BE2C (cell line): Measurements from ENCODE around the gene IL2RA.
"Not testable (repeated sequence)": the region's sequence is repeated elsewhere in the genome, so short reads cannot be mapped to it uniquely, and the experiment has no call there.

Source experiments
- DNase-seq: peaks from one replicate; pipeline ENCODE4 v3.0.0-alpha.2; 2020
- H3K27me3 ChIP-seq: fragments of 250-450 bp; sonication (Bioruptor Pico); 2 replicates; pipeline ENCODE4 v1.5.1; 2020; ENCODE audit warnings: mild to moderate bottlenecking
- H3K36me3 ChIP-seq: fragments of 250-450 bp; sonication (Bioruptor Pico); 2 replicates; pipeline ENCODE4 v1.5.1; 2020; ENCODE audit warnings: mild to moderate bottlenecking
- H3K4me1 ChIP-seq: fragments of 250-450 bp; sonication (Bioruptor Pico); 2 replicates; pipeline ENCODE4 v1.5.1; 2020
- H3K4me3 ChIP-seq: 2 replicates; pipeline ENCODE4 v1.5.1; 2011; ENCODE audit warnings: low read depth, low read length
- H3K9me3 ChIP-seq: fragments of 250-450 bp; sonication (Bioruptor Pico); 2 replicates; pipeline ENCODE4 v1.5.1; 2020
- TF ChIP-seq, protein P1 (sequence below): IDR thresholded peaks from 2 replicates; pipeline ENCODE4 v1.5.1; 2012; ENCODE audit warnings: mild to moderate bottlenecking, low read depth, low read length

IL2RA gene

DNA sequence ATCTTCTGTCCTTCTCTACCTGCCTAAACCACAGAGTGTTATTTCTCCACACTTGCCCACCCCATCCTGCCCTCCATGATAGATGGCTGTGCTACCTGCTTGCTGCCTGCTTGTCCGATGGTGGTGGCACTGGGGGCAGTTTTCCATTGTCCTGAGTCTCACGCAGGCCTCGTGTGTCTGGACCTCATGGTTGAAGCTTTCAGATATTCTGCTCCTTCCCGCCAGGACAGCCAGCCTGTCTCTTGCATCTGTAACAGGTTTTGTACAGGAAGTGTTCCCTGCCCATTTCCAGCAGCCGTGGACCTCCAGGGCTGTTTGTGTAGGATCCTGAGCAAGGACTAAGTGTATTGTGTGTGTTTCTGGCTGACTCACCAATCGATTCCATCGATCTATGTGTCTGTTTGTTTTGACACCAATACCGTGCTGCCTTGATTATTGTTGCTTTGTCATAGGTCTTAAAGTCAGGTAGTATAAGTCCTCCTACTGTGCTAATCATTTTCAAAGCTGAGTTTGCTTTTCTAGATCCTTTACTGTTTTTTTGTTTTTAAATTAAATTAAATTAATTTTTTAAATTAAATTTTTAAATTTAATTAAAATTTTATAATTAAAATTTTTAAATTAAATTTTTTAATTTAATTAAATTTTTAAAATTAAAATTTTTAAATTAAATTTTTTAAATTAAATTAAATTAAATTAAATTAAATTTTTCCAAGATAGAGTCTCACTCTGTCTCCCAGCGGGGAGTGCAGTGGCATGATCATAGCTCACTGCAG lies 93.3 kb downstream of the IL2RA start:
- peaks cover 6% of the 10 kb centered on the region; the same call in 1 of the 2 replicates for H3K27me3 ChIP-seq
- no peaks in the 10 kb centered on the region for H3K9me3 ChIP-seq

DNA sequence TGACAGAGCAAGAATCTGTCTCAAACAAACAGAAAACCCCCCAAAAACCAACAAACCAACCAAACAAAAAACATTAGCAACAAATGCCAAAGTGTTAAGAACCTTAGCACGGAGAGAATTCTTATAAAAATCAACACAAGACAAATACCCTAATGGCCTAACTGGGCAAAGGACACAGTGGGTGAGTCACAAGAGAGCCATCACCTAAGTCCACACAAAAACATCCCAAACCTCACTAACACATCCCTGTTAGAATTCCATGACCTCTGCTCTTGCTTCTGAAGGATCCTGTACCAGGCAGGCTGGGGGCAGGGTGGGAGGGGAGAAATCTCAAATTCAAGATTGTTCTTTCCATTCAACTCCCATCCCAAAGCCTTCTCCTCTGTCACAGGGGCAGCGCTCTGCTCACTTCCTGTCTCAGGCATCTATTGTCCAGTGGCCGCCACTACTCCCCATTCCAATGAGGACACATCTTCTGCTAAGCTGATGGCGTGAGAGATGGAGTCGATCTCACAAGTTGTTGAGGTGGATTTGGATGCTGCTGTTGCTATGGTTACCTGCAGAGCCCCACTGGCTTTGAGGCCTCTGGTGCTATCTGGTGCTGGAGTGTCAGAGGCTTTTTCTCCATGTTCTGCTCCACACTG lies 94.0 kb downstream of the IL2RA start:
- peaks cover 6% of the 10 kb centered on the region; the same call in 1 of the 2 replicates for H3K27me3 ChIP-seq
- no peak for DNase-seq
- no peaks in the 10 kb centered on the region for H3K36me3 ChIP-seq
- TF ChIP-seq, protein P1, sequence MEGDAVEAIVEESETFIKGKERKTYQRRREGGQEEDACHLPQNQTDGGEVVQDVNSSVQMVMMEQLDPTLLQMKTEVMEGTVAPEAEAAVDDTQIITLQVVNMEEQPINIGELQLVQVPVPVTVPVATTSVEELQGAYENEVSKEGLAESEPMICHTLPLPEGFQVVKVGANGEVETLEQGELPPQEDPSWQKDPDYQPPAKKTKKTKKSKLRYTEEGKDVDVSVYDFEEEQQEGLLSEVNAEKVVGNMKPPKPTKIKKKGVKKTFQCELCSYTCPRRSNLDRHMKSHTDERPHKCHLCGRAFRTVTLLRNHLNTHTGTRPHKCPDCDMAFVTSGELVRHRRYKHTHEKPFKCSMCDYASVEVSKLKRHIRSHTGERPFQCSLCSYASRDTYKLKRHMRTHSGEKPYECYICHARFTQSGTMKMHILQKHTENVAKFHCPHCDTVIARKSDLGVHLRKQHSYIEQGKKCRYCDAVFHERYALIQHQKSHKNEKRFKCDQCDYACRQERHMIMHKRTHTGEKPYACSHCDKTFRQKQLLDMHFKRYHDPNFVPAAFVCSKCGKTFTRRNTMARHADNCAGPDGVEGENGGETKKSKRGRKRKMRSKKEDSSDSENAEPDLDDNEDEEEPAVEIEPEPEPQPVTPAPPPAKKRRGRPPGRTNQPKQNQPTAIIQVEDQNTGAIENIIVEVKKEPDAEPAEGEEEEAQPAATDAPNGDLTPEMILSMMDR = no peak
- no peaks in the 10 kb centered on the region for H3K9me3 ChIP-seq
- H3K4me1 ChIP-seq = no peaks in the 10 kb centered on the region
- no peak overlapping the region for H3K4me3 ChIP-seq

More for the DNA sequence above, 93.3 kb downstream of the IL2RA start:
- Histone ChIP-seq H3K4me3 (no peak overlapping the region), H3K36me3 (no peaks in the 10 kb centered on the region), H3K4me1 (no peaks in the 10 kb centered on the region)
- no peak for DNase-seq
- TF ChIP-seq, protein P1 = no peak

- Histone ChIP-seq H3K4me1 (no peaks in the 10 kb centered on the region), H3K9me3 (no peaks in the 10 kb centered on the region), H3K36me3 (no peaks in the 10 kb centered on the region), H3K27me3 (0 out of 2 replicates have a peak, but pooled peaks cover 3% of the 10 kb centered on the region), H3K4me3 (no peak overlapping the region)
- TF ChIP-seq, protein P1 = no peak
- DNase-seq = no peak
Observed at GRCh38 chr10:5965266-5965665, 96.9 kb downstream of the IL2RA start.

- H3K4me1 ChIP-seq = no peaks in the 10 kb centered on the region
- TF ChIP-seq, protein P1 = no peak
- no peak overlapping the region for H3K4me3 ChIP-seq
- H3K36me3 ChIP-seq = no peaks in the 10 kb centered on the region
- H3K9me3 ChIP-seq = no peaks in the 10 kb centered on the region
- no peaks in the 10 kb centered on the region for H3K27me3 ChIP-seq
- DNase-seq = no peak
Observed at GRCh38 chr10:5964736-5965135, 97.4 kb downstream of the IL2RA start.

GRCh38 chr10:5963591-5963990 lies 98.6 kb downstream of the IL2RA start:
- DNase-seq = no peak
- Histone ChIP-seq H3K27me3 (no peaks in the 10 kb centered on the region), H3K9me3 (no peaks in the 10 kb centered on the region), H3K36me3 (no peaks in the 10 kb centered on the region), H3K4me3 (no peak overlapping the region), H3K4me1 (no peaks in the 10 kb centered on the region)
- TF ChIP-seq, protein P1 = no peak

- Histone ChIP-seq H3K4me1 (no peaks in the 10 kb centered on the region), H3K27me3 (no peaks in the 10 kb centered on the region), H3K36me3 (no peaks in the 10 kb centered on the region), H3K4me3 (no peak overlapping the region), H3K9me3 (no peaks in the 10 kb centered on the region)
- TF ChIP-seq, protein P1 = no peak
- DNase-seq = no peak
Observed at GRCh38 chr10:5963071-5963470, 99.1 kb downstream of the IL2RA start.

DNA sequence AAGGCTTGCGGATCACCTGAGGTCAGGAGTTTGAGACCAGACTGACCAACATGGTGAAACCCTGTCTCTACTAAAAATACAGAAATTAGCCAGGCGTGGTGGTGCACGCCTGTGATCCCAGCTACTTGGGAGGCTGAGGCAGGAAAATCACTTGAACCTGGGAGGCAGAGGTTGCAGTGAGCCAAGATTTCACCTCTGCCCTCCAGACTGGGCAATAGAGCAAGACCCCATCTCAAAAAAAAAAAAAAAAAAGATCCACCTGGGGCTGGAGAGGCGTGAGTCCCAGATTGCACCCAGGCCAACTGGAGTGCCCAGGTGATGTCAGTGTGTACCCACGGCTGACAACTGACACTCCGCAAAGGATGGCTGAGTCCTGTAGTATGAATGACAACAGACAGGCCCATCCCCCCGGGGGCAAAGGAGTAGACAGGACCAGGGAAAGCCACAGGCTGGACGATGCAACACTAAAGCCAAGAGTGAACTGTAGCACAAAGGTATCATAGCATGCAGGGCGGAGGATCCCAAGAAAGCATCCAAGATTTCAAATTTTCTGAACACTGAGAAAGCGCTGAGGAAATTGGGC lies 99.7 kb downstream of the IL2RA start:
- not testable (repeated sequence) for H3K4me1 ChIP-seq, H3K9me3 ChIP-seq, H3K27me3 ChIP-seq, DNase-seq, H3K36me3 ChIP-seq, H3K4me3 ChIP-seq
